Measurements from ENCODE around the gene KRTAP10-11. TPM values are rescaled to one million over a fixed set of nuclear protein-coding genes. Genes with fewer than 3 reads are reported as not detected.
"Not testable (repeated sequence)": the region's sequence is repeated elsewhere in the genome, so short reads cannot be mapped to it uniquely, and the experiment has no call there.

Gene KRTAP10-11, protein sequence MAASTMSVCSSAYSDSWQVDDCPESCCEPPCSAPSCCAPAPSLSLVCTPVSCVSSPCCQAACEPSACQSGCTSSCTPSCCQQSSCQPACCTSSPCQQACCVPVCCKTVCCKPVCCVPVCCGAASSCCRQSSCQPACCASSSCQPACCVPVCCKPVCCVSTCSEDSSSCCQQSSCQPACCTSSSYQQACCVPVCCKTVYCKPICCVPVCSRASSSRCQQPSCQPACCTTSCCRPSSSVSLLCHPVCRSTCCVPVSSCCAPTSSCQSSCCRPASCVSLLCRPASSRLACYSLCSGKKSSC
- not detected for polyA plus RNA-seq (ENCODE audit: insufficient read length)

DNA sequence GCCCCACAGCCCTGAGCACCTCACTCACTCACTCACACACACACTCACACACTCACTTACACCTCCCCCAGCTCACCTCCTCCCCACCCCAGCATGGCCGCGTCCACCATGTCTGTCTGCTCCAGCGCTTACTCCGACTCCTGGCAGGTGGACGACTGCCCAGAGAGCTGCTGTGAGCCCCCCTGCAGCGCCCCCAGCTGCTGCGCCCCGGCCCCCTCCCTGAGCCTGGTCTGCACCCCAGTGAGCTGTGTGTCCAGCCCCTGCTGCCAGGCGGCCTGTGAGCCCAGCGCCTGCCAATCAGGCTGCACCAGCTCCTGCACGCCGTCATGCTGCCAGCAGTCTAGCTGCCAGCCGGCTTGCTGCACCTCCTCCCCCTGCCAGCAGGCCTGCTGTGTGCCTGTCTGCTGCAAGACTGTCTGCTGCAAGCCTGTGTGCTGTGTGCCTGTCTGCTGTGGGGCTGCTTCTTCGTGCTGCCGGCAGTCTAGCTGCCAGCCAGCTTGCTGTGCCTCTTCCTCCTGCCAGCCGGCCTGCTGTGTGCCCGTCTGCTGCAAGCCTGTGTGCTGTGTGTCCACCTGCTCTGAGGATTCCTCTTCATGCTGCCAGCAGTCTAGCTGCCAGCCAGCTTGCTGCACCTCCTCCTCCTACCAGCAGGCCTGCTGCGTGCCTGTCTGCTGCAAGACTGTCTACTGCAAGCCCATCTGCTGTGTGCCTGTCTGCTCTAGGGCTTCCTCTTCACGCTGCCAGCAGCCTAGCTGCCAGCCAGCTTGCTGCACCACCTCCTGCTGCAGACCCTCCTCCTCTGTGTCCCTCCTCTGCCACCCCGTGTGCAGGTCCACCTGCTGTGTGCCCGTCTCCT is at the start of gene KRTAP10-11:
KRTAP10-11 (plus strand) TSS at position 49 of the 856 bp plus-strand sequence; CDS start at position 94, 45 bp downstream.
- not testable (repeated sequence) for DNase-seq

DNA sequence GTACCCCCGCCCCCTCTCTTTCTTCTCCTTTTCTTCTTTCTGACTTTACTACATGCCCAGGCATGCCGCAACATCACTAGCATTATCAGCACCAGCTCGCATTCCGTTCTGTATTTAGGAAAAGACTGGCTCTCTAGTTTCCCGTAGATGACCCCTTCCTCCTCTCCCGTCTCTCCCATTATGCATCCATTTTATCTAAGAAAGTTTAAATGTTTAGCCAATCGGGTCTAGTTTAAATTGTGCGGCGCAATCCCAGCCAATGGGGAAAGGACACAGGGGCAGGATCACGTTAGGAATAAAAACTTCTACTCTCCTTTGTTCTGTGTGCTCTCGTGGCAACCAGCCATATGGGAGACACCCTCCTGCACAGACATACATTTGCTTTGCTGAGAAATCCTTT is 48.2 kb upstream of the KRTAP10-11 start:
- no peak for DNase-seq

DNA sequence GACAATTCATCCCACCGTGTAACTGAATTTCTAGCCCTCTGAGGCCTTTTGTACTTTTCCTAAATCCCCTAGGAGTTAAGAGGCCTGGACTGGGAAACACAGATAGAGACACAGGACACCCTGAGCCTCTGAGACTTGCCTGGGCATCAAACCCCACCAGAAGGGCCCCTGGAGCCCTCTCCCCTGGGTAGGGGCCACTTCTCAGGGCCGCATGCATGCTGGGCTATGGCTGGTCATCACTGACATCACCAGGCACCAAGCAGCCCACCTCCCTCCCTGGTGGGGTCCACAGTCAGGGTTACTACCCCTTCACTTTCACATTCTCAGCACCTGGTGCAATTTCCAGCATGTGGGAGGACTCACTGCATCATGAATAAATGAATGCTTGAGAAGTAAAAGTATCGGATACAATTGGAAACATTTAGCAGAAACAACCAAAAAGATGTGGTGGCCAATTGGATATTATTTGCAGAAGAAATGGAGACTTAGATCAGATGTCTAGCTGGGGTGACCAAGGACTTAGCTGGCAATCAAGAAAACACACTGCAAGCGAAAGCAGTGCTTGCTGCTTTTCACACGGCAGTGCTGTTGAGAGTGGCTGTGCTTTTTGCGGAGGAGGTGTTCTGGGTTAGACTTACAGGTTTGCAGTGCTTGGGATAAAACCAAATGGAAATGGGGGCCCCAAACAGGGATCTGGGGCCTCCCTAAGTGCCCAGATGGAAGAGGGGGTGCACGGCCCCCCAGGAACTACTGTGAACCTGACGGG is 46.8 kb upstream of the KRTAP10-11 start:
- no peak for DNase-seq

DNA sequence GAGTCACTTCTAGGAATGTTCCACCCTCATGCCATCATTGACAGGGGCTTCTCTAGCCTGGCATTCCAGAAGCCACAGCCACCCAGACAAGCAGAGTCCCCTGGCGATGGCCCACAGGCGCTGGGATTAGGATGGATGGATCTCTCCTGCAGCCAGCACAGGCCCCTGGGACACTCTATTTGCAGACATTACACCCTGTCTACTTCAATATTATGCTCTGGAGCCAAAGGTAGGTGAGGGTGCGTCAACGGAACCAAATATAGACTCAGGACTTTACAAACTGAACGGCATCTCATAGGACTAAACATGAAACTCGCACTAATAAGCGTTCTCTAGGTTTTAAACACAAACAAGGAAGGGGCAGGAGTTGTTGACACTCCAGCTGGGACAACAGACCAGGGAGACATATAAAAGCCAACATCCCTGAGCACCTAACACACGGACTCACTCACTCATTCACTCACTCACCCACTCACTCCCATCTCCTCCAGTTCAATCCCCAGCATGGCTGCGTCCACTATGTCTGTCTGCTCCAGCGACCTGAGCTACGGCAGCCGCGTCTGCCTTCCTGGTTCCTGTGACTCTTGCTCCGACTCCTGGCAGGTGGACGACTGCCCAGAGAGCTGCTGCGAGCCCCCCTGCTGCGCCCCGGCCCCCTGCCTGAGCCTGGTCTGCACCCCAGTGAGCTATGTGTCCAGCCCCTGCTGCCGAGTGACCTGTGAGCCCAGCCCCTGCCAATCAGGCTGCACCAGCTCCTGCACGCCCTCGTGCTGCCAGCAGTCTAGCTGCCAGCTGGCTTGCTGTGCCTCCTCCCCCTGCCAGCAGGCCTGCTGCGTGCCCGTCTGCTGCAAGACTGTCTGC is 45.9 kb upstream of the KRTAP10-11 start, which contains the start of gene KRTAP10-7:
KRTAP10-7 (plus strand) TSS at position 480 of the 861 bp plus-strand sequence; CDS start at position 505, 25 bp downstream.
- not testable (repeated sequence) for DNase-seq

DNA sequence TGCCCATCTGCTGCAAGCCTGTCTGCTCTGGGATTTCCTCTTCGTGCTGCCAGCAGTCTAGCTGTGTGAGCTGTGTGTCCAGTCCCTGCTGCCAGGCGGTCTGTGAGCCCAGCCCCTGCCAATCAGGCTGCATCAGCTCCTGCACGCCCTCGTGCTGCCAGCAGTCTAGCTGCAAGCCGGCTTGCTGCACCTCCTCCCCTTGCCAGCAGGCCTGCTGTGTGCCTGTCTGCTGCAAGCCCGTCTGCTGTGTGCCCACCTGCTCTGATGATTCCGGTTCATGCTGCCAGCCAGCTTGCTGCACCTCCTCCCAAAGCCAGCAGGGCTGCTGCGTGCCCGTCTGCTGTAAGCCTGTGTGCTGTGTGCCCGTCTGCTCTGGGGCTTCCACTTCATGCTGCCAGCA is 45.1 kb upstream of the KRTAP10-11 start:
- DNase-seq: not testable (repeated sequence)

DNA sequence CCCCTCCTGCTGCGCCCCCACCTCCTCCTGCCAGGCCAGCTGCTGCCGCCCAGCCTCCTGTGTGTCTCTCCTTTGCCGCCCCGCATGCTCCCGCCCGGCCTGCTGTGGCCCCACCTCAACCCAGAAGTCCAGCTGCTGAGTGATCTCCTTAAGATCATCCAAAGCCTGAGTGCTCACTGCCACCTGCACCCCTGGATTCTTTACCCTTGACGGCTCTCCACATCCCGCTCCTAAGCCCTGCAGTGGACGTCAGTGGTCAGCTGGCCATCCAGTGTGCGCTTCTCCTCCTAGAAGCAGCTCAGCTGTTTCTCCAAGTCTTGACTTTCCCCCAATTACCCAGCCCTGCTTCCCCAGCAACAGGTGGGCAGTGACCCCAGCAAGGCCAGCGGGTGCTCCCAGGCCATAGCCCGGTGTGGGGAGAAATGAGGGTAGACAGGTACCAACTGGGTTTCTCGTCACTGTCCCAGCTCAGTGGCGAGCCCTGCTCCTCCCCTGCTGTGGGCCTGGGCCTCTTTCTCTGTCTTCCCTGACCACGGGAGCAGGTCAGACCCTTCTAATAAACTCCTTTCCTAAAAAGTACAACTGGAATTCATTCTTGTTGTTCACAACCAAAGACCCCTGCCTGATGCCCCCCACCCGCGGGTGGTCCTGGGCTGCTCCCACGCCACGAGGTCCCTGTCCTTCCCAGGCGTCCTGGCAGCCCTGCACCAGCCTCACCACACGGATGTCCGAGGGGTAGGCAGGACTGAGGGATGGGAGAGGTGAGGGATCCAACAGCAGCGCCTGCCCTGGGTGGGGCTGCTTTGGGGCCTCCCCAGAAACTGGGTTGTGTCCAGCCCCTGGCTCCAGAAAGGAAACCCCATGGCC is 44.4 kb upstream of the KRTAP10-11 start:
- DNase-seq: no peak

DNA sequence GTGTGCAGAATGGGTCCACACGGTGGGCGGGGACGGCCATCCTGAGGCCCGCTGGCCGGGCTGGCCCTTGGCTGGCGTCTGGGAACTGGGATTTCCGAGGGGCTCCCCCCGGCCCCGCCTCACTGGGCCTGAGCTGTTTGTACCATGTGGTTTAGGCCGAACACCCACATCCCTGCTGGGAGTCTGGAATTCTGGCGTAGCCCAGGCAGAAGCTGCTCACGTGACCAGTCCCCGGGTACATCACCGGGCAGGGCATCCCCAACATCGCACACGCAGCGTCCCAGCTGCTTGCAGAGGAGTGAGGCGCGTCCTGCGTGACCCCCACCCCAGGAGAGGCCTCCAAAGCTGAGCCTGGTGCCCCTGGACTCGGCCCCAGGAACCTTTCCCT is 43.8 kb upstream of the KRTAP10-11 start:
- no peak for DNase-seq

DNA sequence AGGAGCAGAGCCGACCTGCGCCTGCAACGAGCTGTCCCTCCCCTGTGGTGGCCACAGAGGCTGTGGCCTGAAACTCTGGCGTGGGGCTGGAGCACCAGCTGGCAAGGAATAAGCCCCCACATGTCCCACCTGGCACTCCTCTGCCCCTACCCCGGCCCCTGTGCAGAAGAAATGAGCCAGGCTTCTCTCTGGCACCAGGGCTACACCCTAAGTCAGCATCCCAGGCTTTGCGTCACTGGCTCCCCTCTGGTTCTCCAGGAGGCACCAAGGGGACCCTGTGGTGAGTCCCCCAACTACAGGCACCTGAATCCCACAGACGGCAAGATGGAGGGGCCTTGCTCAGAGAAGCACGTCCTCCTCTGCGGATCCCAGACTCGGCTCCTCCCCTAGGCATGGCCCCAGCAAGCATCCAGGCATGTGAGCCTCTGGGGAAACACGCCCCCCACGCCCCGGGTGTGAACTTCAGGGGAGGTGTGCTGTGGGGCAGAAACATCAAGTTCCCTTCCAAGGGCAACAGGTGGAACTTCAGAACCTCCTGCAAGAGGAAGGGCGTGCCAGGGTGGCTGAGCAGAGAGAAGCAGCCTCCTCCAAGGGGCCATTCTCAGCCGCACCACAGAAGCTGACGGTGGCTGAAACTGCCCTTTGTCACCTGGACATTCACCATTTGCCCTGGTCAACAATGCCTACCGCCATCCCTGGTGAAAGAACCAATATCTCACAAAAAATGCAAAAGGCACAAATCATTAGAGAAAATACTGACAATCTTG is 42.9 kb upstream of the KRTAP10-11 start:
- DNase-seq: no peak

DNA sequence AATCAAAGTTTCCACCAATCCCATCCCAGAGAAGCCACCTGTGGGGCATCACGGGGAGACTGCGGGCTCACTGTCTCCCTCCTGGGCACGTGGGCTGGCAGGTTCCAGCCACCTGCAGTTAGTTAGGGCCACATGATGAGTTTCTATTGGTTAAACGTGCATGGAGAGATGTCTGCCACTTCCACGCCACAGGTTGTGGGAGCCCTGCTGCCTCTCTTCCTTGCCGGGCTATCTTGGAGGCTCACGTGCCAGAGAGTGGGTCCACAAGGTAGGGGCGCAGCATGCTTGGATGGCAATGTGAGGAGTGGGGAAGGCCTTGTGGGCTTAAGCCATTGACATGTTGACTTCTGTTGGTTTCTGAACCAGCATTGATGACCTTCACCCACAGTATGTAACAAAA is 42.3 kb upstream of the KRTAP10-11 start:
- DNase-seq: no peak

DNA sequence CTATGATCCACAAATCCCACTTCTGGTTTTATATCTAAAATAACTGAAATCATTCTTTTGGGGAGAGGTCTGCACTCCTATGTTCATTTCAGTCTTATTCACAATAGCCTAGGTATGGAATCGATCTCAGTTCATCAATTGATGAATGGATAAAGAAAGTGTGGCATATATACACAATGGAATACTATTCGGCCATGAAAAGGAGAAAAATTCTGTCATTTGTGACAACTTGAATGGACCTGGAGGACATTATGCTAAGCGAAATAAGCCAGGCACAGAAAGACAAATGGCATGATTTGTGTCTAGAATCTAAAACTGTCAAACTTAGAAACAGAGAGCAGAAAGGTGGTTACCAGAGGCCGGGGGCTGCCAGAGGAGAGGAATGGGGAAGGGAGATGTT is 39.7 kb upstream of the KRTAP10-11 start:
- no peak for DNase-seq

DNA sequence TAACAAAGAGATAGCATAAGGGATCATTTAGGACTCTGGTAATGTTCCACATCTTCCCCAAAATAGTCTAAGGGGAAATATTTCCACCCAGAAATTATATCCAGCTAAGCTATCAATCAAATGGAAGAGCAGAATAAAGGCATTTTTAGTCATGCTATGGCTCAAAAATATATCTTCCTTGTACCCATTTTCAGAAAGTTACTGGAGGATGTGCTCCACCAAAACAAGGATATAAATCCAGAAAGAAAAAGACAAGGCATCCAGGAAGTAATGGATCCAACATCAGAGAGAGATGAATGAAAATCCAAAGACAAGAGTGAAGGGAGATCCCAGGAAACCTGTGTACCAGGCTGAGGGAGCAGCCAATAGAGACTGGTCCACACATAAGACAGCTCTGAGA is 37.0 kb upstream of the KRTAP10-11 start:
- DNase-seq: no peak

DNA sequence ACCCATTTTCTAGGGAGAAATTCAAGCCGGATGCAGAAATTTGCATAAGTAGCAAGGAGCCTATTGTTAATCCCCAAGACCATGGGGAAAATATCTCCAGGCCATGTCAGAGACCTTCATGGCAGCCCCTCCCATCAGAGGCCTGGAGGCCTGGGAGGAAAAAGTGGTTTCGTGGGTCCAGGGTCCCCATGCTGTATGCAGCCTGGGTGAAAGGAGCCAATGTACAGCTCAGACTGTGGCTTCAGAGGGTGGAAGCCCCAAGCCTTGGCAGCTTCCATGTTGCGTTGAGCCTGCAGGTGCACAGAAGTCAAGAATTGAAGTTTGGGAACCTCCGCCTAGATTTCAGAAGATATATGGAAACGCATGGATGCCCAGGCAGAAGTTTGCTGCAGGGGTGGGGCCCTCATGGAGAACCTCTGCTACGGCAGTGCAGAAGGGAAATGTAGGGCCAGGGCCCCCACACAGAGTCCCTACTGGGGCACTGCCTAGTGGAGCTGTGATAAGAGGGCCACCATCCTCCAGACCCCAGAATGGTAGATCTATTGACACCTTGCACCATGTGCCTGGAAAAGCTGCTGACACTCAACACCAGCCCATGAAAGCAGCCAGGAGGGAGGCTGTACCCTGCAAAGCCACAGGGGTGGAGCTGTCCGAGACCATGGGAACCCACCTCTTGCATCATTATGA is 35.9 kb upstream of the KRTAP10-11 start:
- DNase-seq: not testable (repeated sequence)

DNA sequence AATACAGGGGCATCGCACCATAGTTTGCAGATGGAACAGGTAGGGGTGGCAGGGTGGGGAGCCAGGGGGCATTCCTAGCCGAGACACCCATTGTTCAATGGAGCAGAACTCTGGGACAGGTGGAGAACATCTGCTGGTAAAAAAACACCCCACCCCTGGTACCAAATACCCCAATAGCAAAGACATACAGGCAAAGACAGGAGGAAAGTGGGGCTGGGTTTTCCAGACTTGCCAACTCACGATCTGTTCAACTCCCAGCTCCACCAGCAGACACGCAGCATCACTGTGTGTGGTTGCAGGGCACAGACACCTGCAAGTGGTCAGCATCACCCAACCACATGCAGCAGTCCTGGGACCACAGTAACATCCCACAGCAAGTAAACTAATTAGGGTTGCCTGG is 34.7 kb upstream of the KRTAP10-11 start:
- no peak for DNase-seq

DNA sequence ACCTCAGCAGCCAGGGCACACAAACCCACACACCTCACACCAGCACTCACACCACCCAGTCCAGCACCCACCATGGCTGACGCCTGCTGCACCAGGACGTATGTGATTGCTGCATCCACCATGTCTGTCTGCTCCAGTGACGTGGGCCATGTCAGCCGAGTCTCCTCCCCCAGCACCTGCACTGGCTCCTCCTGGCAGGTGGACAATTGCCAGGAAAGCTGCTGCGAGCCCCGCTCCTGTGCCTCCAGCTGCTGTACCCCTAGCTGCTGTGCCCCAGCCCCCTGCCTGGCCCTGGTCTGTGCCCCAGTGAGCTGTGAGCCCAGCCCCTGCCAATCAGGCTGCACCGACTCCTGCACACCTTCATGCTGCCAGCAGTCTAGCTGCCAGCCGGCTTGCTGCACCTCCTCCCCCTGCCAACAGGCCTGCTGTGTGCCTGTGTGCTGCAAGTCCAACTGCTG is 34.2 kb upstream of the KRTAP10-11 start, which contains the start of gene KRTAP10-8:
KRTAP10-8 (plus strand) TSS at position 51 of the 458 bp plus-strand sequence; CDS start at position 73, 22 bp downstream.
- no peak for DNase-seq

DNA sequence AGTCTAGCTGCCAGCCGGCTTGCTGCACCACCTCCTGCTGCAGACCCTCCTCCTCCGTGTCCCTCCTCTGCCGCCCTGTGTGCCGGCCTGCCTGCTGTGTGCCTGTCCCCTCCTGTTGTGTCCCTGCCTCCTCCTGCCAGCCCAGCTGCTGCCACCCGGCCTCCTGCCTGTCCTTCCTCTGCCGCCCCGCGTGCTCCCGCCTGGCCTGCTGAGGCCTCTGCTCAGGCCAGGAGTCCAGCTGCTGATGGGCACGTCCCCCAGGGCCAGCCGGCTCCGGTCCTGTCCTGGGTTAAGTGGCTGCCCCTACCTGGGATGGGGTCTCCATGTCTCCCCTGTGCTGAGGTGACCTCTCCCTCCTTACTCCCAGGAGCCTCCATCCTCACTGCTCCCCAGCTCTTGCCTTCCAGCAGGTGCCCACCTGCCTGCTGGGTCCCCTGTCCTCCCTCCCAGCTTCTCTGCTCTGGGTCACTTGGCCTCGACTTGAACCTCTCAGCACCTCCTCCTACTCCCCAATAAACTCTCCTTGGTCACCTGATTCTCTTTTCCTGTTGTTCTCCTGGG is 33.5 kb upstream of the KRTAP10-11 start:
- no peak for DNase-seq

DNA sequence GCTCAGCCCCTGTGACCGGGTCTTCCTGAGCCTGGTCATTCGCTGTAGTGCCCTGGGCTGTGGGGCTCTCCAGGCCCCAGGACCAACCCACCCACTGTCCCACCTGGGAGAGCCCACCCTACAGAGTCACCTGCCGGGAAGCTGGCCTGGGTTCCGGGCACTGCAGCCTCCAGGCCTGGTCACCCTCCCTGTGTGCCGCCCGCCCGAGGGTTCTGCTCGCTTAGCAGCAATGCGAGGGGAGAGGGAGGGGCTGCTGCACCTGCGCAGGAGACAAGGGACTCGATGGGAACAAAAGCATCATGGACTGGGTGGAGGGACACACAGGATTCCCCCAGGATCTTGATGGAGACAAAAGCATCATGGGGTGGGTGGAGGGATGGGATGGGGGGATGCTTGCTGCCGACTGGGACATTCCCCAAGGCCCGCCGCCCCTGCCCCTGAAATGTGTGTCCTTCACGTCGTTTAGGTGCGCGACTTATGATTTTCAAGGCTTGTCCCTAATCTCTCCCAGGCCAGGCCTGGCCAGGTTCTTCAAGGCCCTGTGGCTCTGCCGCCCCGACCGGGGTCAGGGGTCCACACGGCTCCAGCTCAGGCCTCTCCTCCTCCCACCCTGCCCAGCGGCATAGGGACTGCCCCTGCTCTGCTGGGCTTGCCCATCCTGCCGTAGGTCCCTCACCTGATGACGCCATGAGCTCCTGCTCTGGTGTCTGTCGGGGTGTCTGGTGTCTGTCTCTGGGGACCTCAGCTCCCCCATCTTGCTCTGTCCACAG is 32.6 kb upstream of the KRTAP10-11 start:
- DNase-seq: no peak

DNA sequence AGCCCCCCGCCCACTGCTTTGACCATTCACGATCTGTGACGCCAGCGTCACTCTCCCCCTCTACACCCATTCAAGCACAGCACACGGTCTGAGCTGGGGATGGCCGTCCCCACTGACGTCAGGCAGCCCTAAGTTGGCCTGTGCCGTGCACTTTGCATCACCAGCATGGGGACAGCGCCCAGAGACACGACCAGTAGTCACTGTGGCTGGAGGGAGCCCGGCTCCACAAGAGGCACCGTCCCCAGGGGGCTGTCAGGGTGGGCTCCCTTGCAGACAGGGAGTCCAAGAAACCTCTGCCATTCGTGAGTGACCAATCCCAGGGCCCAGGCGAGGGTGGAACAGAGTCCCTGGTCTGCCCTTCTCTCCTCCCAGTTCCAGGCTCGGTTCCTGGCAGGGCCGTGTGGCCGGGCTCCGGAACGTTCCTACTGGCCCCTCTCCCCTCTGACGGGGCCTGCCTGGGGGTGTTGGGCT is 32.0 kb upstream of the KRTAP10-11 start:
- DNase-seq: no peak

DNA sequence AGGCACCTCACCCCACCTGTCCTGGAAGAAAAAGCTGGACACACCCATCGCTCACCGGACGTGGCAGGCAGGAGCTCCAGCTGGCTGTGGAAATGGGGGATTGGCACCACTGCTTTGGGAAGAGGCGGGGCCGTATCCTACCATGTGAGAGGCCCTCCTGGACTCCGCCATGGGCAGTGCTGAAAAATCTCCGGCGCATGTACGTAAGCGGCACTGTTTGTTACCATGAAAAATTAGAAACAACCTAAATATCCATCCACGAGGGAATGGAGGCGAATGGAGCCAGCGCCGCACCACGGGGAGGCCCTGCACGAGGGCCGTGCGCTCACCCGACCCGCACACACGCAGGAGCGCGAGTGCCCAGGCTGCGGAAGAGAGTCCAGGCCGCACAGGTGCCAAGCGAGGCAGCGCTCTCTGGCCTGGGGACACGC is 31.2 kb upstream of the KRTAP10-11 start:
- no peak for DNase-seq
